Coronary artery (tissue), 2 donors: ENCODE data around the gene KLHL6.
"Not testable (repeated sequence)": the region's sequence is repeated elsewhere in the genome, so short reads cannot be mapped to it uniquely, and the experiment has no call there.

Source experiments
- DNase-seq: peaks from one replicate; pipeline ENCODE4 v3.0.0-alpha.2; 2017; ENCODE audit warnings: low spot score
- H3K27ac ChIP-seq, 2 donors: fragments of 200-600 bp; sonication (generic); one replicate each; pipeline ENCODE4 v1.5.1; 2016 to 2019
- H3K4me3 ChIP-seq: fragments of 200-600 bp; sonication (generic); 2 replicates; pipeline ENCODE4 v1.5.1; 2016; ENCODE audit warnings: mild to moderate bottlenecking, moderate library complexity
- CTCF ChIP-seq: fragments of 200-600 bp; sonication (generic); IDR thresholded peaks from one replicate; pipeline ENCODE4 v1.5.1; 2019; ENCODE audit warnings: antibody characterized with exemption

The KLHL6 gene

GRCh38 chr3:183515968-183516851 lies 39.3 kb downstream of the KLHL6 start:
- DNase-seq = no peak
- no peak for TF ChIP-seq CTCF
- no peak overlapping the region for H3K4me3 ChIP-seq
- no peak overlapping the region for H3K27ac ChIP-seq

- TF ChIP-seq CTCF = no peak
- Histone ChIP-seq H3K27ac (no peak overlapping the region), H3K4me3 (no peak overlapping the region)
- DNase-seq = no peak
These were observed 41.5 kb downstream of the KLHL6 start for GRCh38 chr3:183514021-183514420.

GRCh38 chr3:183513046-183513706 lies 42.3 kb downstream of the KLHL6 start:
- TF ChIP-seq CTCF = no peak
- no peak overlapping the region for H3K27ac ChIP-seq
- H3K4me3 ChIP-seq = no peak overlapping the region
- no peak for DNase-seq

- DNase-seq, H3K27ac ChIP-seq, H3K4me3 ChIP-seq: not testable (repeated sequence)
These were observed 44.0 kb downstream of the KLHL6 start for GRCh38 chr3:183511286-183512131.

- no peak for DNase-seq
- TF ChIP-seq CTCF = no peak
- no peak overlapping the region for H3K4me3 ChIP-seq
- H3K27ac ChIP-seq = no peak overlapping the region
These were observed 46.7 kb downstream of the KLHL6 start for GRCh38 chr3:183508821-183509220.

GRCh38 chr3:183507551-183507950 lies 48.0 kb downstream of the KLHL6 start:
- no peak for DNase-seq
- TF ChIP-seq CTCF = no peak
- Histone ChIP-seq H3K27ac (no peak overlapping the region), H3K4me3 (no peak overlapping the region)

GRCh38 chr3:183506674-183507320 lies 48.7 kb downstream of the KLHL6 start:
- TF ChIP-seq CTCF = no peak
- no peak overlapping the region for H3K27ac ChIP-seq
- H3K4me3 ChIP-seq = no peak overlapping the region
- DNase-seq = no peak
